ENCODE data around the gene TTC1. TPM values are rescaled to one million over a fixed set of nuclear protein-coding genes. Genes with fewer than 3 reads are reported as not detected.
A peak's percentile ranks its signal among the peaks of the same experiment; 100 is the strongest.

Gene TTC1
- total RNA-seq, 4 donors from 2014 or later, result 45.4 to 59.4 (median 49.8) TPM

DNA sequence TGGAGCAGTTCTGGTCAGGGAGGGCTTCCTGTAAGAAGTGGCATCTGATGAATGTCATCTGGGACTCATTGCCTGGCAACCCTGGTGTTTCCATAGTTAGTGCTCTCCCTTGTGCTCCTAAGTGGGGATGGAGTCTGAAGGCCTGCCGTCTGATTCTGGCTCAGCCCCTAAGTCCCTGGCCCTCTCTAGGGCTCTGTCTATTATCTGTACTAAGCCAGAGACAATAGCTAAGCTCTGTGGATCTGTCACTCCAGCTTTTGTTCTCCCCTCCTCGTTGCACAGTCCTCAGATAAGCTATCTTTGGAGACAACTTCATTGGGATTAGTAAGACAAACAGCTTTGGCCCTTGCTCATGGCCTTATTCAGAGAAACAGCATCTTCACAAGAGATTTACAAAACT is 30.6 kb upstream of the TTC1 start:
- Histone ChIP-seq H3K27me3 (peaks cover 0 to 50% (median under 1%) of the 10 kb centered on the region in 4 donors), H3K9me3 (no peaks in the 10 kb centered on the region), H3K36me3 (no peaks in the 10 kb centered on the region), H3K4me3 (no peak overlapping the region), H3K4me1 (peaks cover 0 to 3% (median 0%) of the 10 kb centered on the region in 4 donors), H3K27ac (replicated peaks in 1 of 4) (no peak overlapping the region)
- TF ChIP-seq POLR2AphosphoS5 (IDR thresholded peaks at IDR 0.05), result no peak
- TF ChIP-seq, protein P1, sequence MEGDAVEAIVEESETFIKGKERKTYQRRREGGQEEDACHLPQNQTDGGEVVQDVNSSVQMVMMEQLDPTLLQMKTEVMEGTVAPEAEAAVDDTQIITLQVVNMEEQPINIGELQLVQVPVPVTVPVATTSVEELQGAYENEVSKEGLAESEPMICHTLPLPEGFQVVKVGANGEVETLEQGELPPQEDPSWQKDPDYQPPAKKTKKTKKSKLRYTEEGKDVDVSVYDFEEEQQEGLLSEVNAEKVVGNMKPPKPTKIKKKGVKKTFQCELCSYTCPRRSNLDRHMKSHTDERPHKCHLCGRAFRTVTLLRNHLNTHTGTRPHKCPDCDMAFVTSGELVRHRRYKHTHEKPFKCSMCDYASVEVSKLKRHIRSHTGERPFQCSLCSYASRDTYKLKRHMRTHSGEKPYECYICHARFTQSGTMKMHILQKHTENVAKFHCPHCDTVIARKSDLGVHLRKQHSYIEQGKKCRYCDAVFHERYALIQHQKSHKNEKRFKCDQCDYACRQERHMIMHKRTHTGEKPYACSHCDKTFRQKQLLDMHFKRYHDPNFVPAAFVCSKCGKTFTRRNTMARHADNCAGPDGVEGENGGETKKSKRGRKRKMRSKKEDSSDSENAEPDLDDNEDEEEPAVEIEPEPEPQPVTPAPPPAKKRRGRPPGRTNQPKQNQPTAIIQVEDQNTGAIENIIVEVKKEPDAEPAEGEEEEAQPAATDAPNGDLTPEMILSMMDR (IDR thresholded peaks at IDR 0.05), result no peak
- no peak for TF ChIP-seq POLR2A (IDR thresholded peaks at IDR 0.05; ENCODE audit: low read depth)
- TF ChIP-seq EP300 (IDR thresholded peaks at IDR 0.05), result no peak
- 42% methylated on average over 2 of the region's 2 CpGs for WGBS
- no peak for DNase-seq (ENCODE audit: extremely low spot score)
- intact Hi-C loops (cut with DNase I), result no loop called here

DNA sequence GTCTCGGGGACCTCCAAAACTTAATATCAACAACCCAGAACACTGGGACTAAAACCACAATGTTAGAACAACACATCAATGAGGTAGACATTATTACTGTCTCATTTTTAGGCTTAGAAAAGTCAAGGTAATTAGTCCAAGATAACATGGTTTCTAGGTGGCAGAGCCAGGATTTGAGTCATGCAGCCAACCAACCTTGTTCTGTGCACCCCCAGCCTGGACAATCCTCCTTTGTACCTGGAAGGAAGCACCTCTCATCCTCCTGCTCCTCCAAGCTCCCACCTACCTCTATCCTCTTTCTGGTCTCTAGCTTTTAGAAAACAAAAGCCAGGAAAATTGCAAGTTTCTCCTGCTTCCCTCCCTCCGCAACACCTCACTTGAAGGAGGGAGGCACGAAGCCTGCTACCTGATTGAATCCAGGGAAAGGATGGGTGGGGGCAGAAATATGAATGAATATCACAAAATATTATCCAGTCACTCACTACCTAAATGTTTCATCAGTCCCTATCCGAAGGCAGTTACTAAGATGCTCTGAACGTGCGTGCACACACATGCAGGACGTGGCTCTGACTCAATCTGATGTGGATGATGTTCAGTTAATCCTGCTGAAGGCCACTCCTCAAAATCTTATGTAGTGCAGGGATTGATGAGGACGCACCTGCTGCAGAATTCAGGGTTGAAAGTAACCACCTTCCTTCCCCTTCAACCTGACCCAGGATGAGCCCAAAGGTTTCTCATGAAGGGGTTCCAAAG is 26.3 kb upstream of the TTC1 start:
- no peak overlapping the region for H3K27ac ChIP-seq (replicated peaks in 1 of 4)
- H3K4me1 ChIP-seq, result peaks cover 6 to 10% (median 9%) of the 10 kb centered on the region in 4 donors
- no peak overlapping the region for H3K4me3 ChIP-seq
- H3K36me3 ChIP-seq, result no peaks in the 10 kb centered on the region
- TF ChIP-seq EP300 (IDR thresholded peaks at IDR 0.05) (no peak), POLR2AphosphoS5 (IDR thresholded peaks at IDR 0.05) (no peak), POLR2A (IDR thresholded peaks at IDR 0.05; ENCODE audit: low read depth) (no peak)
- TF ChIP-seq, protein P1 (IDR thresholded peaks at IDR 0.05), result no peak
- peaks cover 0 to 49% (median 3%) of the 10 kb centered on the region in 4 donors for H3K27me3 ChIP-seq
- no peak for DNase-seq (ENCODE audit: extremely low spot score)
- 84% methylated on average over 7 of the region's 8 CpGs for WGBS
- H3K9me3 ChIP-seq, result no peaks in the 10 kb centered on the region
- intact Hi-C loops (cut with DNase I), result loop anchor here (10.0 kb wide), 1 partner anchor 468 kb away; no protein-coding TSS in a partner anchor

DNA sequence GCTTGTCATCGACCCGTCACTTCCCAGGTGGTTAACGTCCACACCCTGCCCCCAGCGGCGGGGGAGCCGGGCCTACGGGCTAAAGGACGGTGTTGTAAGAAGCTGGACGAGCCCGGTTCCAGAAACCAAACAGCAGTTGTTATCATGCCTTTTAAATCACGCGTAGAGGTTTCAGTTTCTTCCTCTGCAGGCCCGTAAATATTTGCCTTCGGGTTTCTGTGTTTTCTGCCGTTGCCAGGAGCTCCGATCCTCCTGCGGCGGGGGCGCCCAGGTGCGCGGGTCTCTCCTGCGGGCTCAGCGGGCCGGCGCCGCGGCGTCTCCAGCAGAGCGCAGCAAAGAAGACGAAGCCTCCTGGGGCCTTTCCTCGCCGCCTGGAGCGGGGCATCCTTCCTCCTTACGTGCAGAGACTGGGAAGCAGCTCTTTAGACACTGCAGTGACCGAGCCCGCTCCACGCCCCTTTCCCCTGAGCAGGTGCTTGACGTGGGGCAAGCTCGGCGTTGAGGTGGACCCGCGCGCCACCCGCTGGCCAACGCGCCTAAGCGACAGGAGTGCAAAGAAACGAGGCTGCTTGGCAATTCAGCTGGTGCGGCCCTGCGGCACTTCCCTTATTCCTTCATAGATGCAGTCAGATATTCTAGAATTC is 21.8 kb upstream of the TTC1 start:
- WGBS, result 0% methylated on average over 10 of the region's 50 CpGs

DNA sequence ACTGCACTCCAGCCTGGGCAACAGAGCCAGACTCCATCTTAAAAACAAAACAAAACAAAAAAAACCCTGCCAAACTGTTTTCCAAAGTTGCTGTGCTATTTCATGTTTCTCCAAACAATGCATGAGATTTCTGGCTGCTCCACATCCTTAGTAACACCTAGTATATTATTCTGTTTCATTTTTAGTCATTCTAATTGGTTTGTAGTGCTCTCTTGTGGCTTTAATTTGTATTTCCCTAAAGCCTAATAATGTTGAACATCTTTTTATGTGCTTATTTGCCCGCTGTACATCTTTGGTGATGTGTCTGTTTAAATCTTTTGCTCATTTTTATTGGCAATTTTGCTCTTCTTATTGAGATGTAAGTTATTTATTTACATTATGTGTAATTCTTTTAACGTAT is 18.4 kb upstream of the TTC1 start:
- TF ChIP-seq, protein P1 (IDR thresholded peaks at IDR 0.05), result no peak
- TF ChIP-seq POLR2AphosphoS5 (IDR thresholded peaks at IDR 0.05), result no peak
- no peak for TF ChIP-seq EP300 (IDR thresholded peaks at IDR 0.05)
- TF ChIP-seq POLR2A (IDR thresholded peaks at IDR 0.05; ENCODE audit: low read depth), result no peak
- H3K4me3 ChIP-seq, result no peak overlapping the region
- intact Hi-C loops (cut with DNase I), result no loop called here
- peaks cover 0 to 14% (median 11%) of the 10 kb centered on the region in 4 donors for H3K9me3 ChIP-seq
- peaks cover 6 to 10% (median 9%) of the 10 kb centered on the region in 4 donors for H3K4me1 ChIP-seq
- no peak overlapping the region for H3K27ac ChIP-seq (replicated peaks in 1 of 4)
- peaks cover 0 to 54% (median 6%) of the 10 kb centered on the region in 4 donors for H3K27me3 ChIP-seq
- no peak for DNase-seq (ENCODE audit: extremely low spot score)
- WGBS, result 83% methylated on average over 2 of the region's 2 CpGs
- H3K36me3 ChIP-seq, result no peaks in the 10 kb centered on the region

More for the DNA sequence above, 21.8 kb upstream of the TTC1 start:
- Histone ChIP-seq H3K36me3 (no peaks in the 10 kb centered on the region), H3K4me1 (peaks cover 6 to 10% (median 9%) of the 10 kb centered on the region in 4 donors), H3K9me3 (no peaks in the 10 kb centered on the region), H3K4me3 (peak overlapping the region; percentile 40 to 59 (median 49)), H3K27me3 (peaks cover 0 to 62% (median 6%) of the 10 kb centered on the region in 4 donors), H3K27ac (replicated peaks in 1 of 4) (no peak overlapping the region)
- TF ChIP-seq POLR2AphosphoS5 (IDR thresholded peaks at IDR 0.05) (no peak), EP300 (IDR thresholded peaks at IDR 0.05) (no peak), POLR2A (IDR thresholded peaks at IDR 0.05; ENCODE audit: low read depth) (no peak)
- TF ChIP-seq, protein P1 (IDR thresholded peaks at IDR 0.05), result peak; percentile 38 to 57 (median 44)
- intact Hi-C loops (cut with DNase I), result loop anchor here (5.0 to 10.0 kb wide), 2 partner anchors 472 to 545 kb away; no protein-coding TSS in a partner anchor
- DNase-seq (ENCODE audit: extremely low spot score), result peak; percentile 94

Data from esophagus muscularis mucosa (tissue), 4 donors.